HEK293 (cell line): Measurements from ENCODE around the gene DOK6.

Experiments
- CTCF ChIA-PET: fragments of 350-600 bp; formaldehyde crosslinking; extraction: SDS; loops from one replicate; lab custom pipeline; 2021; ENCODE audit warnings: antibody characterized with exemption; lab: Yijun Ruan, JAX
- POLR2A ChIA-PET: fragments of 300-600 bp; formaldehyde crosslinking; extraction: SDS; loops from one replicate; lab custom pipeline; 2020; ENCODE audit warnings: antibody characterized with exemption, inconsistent platforms; lab: Yijun Ruan, JAX
- H3K27ac ChIP-seq: fragments of 200-500 bp; sonication (Bioruptor generic); 2 replicates; pipeline ENCODE4 v1.5.1; 2014; ENCODE audit warnings: low read depth, low read length, control low read depth, inconsistent platforms; ENCODE audit errors: extremely low read depth
- H3K36me3 ChIP-seq, 2 experiments: fragments of 200-500 bp in 1 of 2; sonication (Bioruptor generic) in 1 of 2; 1 replicate in 1 of 2; 2 replicates in 1 of 2; pipeline ENCODE4 v1.5.1; 2014 to 2017; ENCODE audit warnings: inconsistent platforms in 2 of 2, low read length in 2 of 2; ENCODE audit not compliant: control insufficient read depth in 2 of 2, insufficient read depth in 1 of 2
- H3K4me1 ChIP-seq: fragments of 200-500 bp; sonication (Bioruptor generic); 2 replicates; pipeline ENCODE4 v1.5.1; 2014; ENCODE audit warnings: mild to moderate bottlenecking, low read length, inconsistent platforms; ENCODE audit not compliant: control insufficient read depth, insufficient read depth
- H3K4me3 ChIP-seq: 2 replicates; pipeline ENCODE4 v1.5.1; 2011; ENCODE audit warnings: low read depth, mild to moderate bottlenecking, control low read depth, low read length, moderate library complexity
- H3K9me3 ChIP-seq: fragments of 200-500 bp; sonication (Bioruptor generic); 2 replicates; pipeline ENCODE4 v1.5.1; 2014; ENCODE audit warnings: low read depth, low read length, inconsistent platforms; ENCODE audit not compliant: control insufficient read depth, insufficient read depth
- GLI4 ChIP-seq: fragments of 450-650 bp; formaldehyde crosslinking; IDR thresholded peaks from 2 replicates; pipeline ENCODE4 v1.5.1; 2016; ENCODE audit warnings: missing biosample characterization, missing genetic modification characterization
- KLF17 ChIP-seq: fragments of 450-650 bp; formaldehyde crosslinking; IDR thresholded peaks from 2 replicates; pipeline ENCODE4 v1.5.1; 2016; ENCODE audit warnings: missing biosample characterization, missing genetic modification characterization
- MEIS1 ChIP-seq: sonication (generic); formaldehyde crosslinking; IDR thresholded peaks from 2 replicates; pipeline ENCODE4 v1.8.1; 2022; ENCODE audit warnings: missing genetic modification reagents, mild to moderate bottlenecking, borderline replicate concordance
- MYNN ChIP-seq: fragments of 450-650 bp; formaldehyde crosslinking; IDR thresholded peaks from 2 replicates; pipeline ENCODE4 v1.5.1; 2016; ENCODE audit warnings: missing biosample characterization, missing genetic modification characterization, borderline replicate concordance
- MZF1 ChIP-seq: fragments of 450-650 bp; formaldehyde crosslinking; IDR thresholded peaks from 2 replicates; pipeline ENCODE4 v1.5.1; 2017; ENCODE audit warnings: missing biosample characterization, missing genetic modification characterization, borderline replicate concordance
- ZBTB49 ChIP-seq: fragments of 450-650 bp; formaldehyde crosslinking; IDR thresholded peaks from 2 replicates; pipeline ENCODE4 v1.5.1; 2016; ENCODE audit warnings: missing biosample characterization, missing genetic modification characterization, low read depth
- ZEB2 ChIP-seq: fragments of 450-650 bp; formaldehyde crosslinking; IDR thresholded peaks from 2 replicates; pipeline ENCODE4 v1.5.1; 2016; ENCODE audit warnings: missing biosample characterization, missing genetic modification characterization
- ZNF174 ChIP-seq: fragments of 450-650 bp; formaldehyde crosslinking; IDR thresholded peaks from 2 replicates; pipeline ENCODE4 v1.5.0; 2017; ENCODE audit warnings: missing biosample characterization, mild to moderate bottlenecking, missing genetic modification characterization
- ZNF223 ChIP-seq: fragments of 450-650 bp; formaldehyde crosslinking; IDR thresholded peaks from 2 replicates; pipeline ENCODE4 v1.5.1; 2016; ENCODE audit warnings: missing biosample characterization, missing genetic modification characterization
- ZNF561 ChIP-seq: fragments of 450-650 bp; IDR thresholded peaks from 2 replicates; pipeline ENCODE4 v1.5.1; 2018; ENCODE audit warnings: missing biosample characterization, missing genetic modification characterization, borderline replicate concordance
- ZNF621 ChIP-seq: fragments of 450-650 bp; formaldehyde crosslinking; IDR thresholded peaks from 2 replicates; pipeline ENCODE4 v1.5.1; 2017; ENCODE audit warnings: missing biosample characterization, missing genetic modification characterization
- ZNF704 ChIP-seq: fragments of 450-650 bp; formaldehyde crosslinking; IDR thresholded peaks from 2 replicates; pipeline ENCODE4 v1.5.1; 2016; ENCODE audit warnings: missing biosample characterization, missing genetic modification characterization
- ZSCAN23 ChIP-seq: fragments of 450-650 bp; formaldehyde crosslinking; IDR thresholded peaks from 2 replicates; pipeline ENCODE4 v1.5.1; 2016; ENCODE audit warnings: missing biosample characterization, missing genetic modification characterization
- TF ChIP-seq, protein P1 (sequence below): fragments of 450-650 bp; formaldehyde crosslinking; optimal IDR thresholded peaks from 2 replicates; pipeline ENCODE3; 2016; ENCODE audit warnings: missing biosample characterization, mild to moderate bottlenecking, missing genetic modification characterization
- TF ChIP-seq, protein P2 (sequence below): fragments of 450-650 bp; formaldehyde crosslinking; IDR thresholded peaks from 2 replicates; pipeline ENCODE4 v1.5.0; 2017; ENCODE audit warnings: missing biosample characterization, missing genetic modification characterization, borderline replicate concordance
- TF ChIP-seq, protein P3 (sequence below): fragments of 450-650 bp; formaldehyde crosslinking; IDR thresholded peaks from 2 replicates; pipeline ENCODE4 v1.5.1; 2017; ENCODE audit warnings: missing biosample characterization, missing genetic modification characterization
- TF ChIP-seq, protein P4 (sequence below): fragments of 450-650 bp; formaldehyde crosslinking; IDR thresholded peaks from 2 replicates; pipeline ENCODE4 v1.5.1; 2016; ENCODE audit warnings: missing biosample characterization, missing genetic modification characterization, low read depth
- TF ChIP-seq, protein P5 (sequence below): fragments of 450-650 bp; formaldehyde crosslinking; IDR thresholded peaks from 2 replicates; pipeline ENCODE4 v1.5.1; 2017; ENCODE audit warnings: missing biosample characterization, missing genetic modification characterization

Gene DOK6

DNA sequence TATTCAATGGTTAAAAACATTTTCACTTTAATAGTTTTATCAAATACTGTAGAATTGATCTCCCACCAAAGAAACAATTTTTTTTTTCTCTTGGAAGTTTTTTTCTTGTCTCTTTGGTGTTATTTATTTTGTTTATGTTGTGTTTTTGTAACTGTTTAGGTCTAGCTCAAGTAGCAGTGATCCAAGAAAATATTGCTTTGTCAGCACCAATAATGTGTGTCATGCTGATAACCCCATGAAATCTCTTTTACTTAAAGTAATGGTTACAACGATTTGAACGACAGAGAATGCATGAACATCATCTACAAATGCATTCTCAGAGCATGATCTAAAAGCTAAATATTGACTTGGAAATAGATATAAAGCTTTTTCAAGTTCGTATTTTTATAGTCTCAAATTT is 122.9 kb downstream of the DOK6 start:
- TF ChIP-seq, protein P1, sequence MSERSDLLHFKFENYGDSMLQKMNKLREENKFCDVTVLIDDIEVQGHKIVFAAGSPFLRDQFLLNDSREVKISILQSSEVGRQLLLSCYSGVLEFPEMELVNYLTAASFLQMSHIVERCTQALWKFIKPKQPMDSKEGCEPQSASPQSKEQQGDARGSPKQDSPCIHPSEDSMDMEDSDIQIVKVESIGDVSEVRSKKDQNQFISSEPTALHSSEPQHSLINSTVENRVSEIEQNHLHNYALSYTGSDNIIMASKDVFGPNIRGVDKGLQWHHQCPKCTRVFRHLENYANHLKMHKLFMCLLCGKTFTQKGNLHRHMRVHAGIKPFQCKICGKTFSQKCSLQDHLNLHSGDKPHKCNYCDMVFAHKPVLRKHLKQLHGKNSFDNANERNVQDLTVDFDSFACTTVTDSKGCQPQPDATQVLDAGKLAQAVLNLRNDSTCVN (tag by site-specific recombination), result no peak
- no peak for TF ChIP-seq GLI4 (tag by site-specific recombination)
- no peak for TF ChIP-seq ZEB2 (tag by site-specific recombination)
- TF ChIP-seq, protein P2, sequence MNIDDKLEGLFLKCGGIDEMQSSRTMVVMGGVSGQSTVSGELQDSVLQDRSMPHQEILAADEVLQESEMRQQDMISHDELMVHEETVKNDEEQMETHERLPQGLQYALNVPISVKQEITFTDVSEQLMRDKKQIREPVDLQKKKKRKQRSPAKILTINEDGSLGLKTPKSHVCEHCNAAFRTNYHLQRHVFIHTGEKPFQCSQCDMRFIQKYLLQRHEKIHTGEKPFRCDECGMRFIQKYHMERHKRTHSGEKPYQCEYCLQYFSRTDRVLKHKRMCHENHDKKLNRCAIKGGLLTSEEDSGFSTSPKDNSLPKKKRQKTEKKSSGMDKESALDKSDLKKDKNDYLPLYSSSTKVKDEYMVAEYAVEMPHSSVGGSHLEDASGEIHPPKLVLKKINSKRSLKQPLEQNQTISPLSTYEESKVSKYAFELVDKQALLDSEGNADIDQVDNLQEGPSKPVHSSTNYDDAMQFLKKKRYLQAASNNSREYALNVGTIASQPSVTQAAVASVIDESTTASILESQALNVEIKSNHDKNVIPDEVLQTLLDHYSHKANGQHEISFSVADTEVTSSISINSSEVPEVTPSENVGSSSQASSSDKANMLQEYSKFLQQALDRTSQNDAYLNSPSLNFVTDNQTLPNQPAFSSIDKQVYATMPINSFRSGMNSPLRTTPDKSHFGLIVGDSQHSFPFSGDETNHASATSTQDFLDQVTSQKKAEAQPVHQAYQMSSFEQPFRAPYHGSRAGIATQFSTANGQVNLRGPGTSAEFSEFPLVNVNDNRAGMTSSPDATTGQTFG (tag by site-specific recombination), result no peak
- TF ChIP-seq MEIS1 (CRISPR knock-in tag), result no peak
- no peak for TF ChIP-seq ZSCAN23 (tag by site-specific recombination)
- TF ChIP-seq ZNF174 (tag by site-specific recombination), result no peak
- no peak for TF ChIP-seq ZNF704 (tag by site-specific recombination)
- ChIA-PET POLR2A (no interaction called here), CTCF (interaction anchor here (0.6 to 1.4 kb wide), 3 partner anchors 9 to 25 kb away, joined by 3 to 4 read pairs (median 3); no protein-coding TSS in a partner anchor)
- no peak overlapping the region for H3K27ac ChIP-seq
- H3K4me3 ChIP-seq, result no peak overlapping the region
- no peaks in the 10 kb centered on the region for H3K9me3 ChIP-seq
- H3K36me3 ChIP-seq, result no peaks in the 10 kb centered on the region
- no peaks in the 10 kb centered on the region for H3K4me1 ChIP-seq

- TF ChIP-seq, protein P3, sequence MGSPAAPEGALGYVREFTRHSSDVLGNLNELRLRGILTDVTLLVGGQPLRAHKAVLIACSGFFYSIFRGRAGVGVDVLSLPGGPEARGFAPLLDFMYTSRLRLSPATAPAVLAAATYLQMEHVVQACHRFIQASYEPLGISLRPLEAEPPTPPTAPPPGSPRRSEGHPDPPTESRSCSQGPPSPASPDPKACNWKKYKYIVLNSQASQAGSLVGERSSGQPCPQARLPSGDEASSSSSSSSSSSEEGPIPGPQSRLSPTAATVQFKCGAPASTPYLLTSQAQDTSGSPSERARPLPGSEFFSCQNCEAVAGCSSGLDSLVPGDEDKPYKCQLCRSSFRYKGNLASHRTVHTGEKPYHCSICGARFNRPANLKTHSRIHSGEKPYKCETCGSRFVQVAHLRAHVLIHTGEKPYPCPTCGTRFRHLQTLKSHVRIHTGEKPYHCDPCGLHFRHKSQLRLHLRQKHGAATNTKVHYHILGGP (tag by site-specific recombination), result no peak
- TF ChIP-seq ZNF561 (tag by site-specific recombination) (no peak), ZNF621 (tag by site-specific recombination) (no peak), MZF1 (tag by site-specific recombination) (no peak), KLF17 (tag by site-specific recombination) (no peak), ZNF223 (tag by site-specific recombination) (no peak), MYNN (no peak), ZBTB49 (tag by site-specific recombination) (no peak)
- TF ChIP-seq, protein P4, sequence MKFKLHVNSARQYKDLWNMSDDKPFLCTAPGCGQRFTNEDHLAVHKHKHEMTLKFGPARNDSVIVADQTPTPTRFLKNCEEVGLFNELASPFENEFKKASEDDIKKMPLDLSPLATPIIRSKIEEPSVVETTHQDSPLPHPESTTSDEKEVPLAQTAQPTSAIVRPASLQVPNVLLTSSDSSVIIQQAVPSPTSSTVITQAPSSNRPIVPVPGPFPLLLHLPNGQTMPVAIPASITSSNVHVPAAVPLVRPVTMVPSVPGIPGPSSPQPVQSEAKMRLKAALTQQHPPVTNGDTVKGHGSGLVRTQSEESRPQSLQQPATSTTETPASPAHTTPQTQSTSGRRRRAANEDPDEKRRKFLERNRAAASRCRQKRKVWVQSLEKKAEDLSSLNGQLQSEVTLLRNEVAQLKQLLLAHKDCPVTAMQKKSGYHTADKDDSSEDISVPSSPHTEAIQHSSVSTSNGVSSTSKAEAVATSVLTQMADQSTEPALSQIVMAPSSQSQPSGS (tag by site-specific recombination), result no peak
- TF ChIP-seq, protein P5, sequence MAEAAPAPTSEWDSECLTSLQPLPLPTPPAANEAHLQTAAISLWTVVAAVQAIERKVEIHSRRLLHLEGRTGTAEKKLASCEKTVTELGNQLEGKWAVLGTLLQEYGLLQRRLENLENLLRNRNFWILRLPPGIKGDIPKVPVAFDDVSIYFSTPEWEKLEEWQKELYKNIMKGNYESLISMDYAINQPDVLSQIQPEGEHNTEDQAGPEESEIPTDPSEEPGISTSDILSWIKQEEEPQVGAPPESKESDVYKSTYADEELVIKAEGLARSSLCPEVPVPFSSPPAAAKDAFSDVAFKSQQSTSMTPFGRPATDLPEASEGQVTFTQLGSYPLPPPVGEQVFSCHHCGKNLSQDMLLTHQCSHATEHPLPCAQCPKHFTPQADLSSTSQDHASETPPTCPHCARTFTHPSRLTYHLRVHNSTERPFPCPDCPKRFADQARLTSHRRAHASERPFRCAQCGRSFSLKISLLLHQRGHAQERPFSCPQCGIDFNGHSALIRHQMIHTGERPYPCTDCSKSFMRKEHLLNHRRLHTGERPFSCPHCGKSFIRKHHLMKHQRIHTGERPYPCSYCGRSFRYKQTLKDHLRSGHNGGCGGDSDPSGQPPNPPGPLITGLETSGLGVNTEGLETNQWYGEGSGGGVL (tag by site-specific recombination), result no peak
- no peak overlapping the region for H3K27ac ChIP-seq
- POLR2A ChIA-PET, result no interaction called here
- H3K4me3 ChIP-seq, result no peak overlapping the region
- no peaks in the 10 kb centered on the region for H3K36me3 ChIP-seq
- no peaks in the 10 kb centered on the region for H3K9me3 ChIP-seq
- H3K4me1 ChIP-seq, result no peaks in the 10 kb centered on the region
- CTCF ChIA-PET, result no interaction called here
These were observed 127.7 kb downstream of the DOK6 start for GRCh38 chr18:69528435-69528834.
